Kidney (tissue), 14 donors: ENCODE results near the gene RAPGEF1. TPM values are rescaled to one million over a fixed set of nuclear protein-coding genes. Genes with fewer than 3 reads are reported as not detected.

Experiments used
- DNase-seq, 5 donors: peaks; one replicate each; pipeline ENCODE4 v3.0.0-alpha.2; 2013 to 2020
- FAIRE-seq: peaks from 2 replicates; lab custom pipeline; 2012; peaks lifted over from hg19 to GRCh38; lab: Jason Lieb, UNC
- H3K27ac ChIP-seq, 2 donors: one replicate each; pipeline ENCODE4 v1.7.0; 2013; ENCODE audit warnings: low read depth in 2 of 2, low read length in 2 of 2, inconsistent platforms in 1 of 2
- H3K27me3 ChIP-seq: one replicate; pipeline ENCODE4 v1.7.1; 2013; ENCODE audit warnings: low read length, inconsistent platforms; ENCODE audit not compliant: control insufficient read depth, insufficient read depth
- H3K36me3 ChIP-seq, 3 donors: one replicate each; pipeline versions ENCODE4 v1.7.0 to v1.7.1; 2013; ENCODE audit warnings: low read length in 3 of 3, control low read depth in 1 of 3, inconsistent platforms in 1 of 3; ENCODE audit not compliant: insufficient read depth in 3 of 3, control insufficient read depth in 2 of 3
- H3K4me1 ChIP-seq, 3 donors: one replicate each; pipeline versions ENCODE4 v1.7.0 to v1.7.1; 2013; ENCODE audit warnings: low read length in 3 of 3, inconsistent platforms in 1 of 3, low read depth in 1 of 3; ENCODE audit not compliant: control insufficient read depth in 2 of 3, insufficient read depth in 2 of 3
- H3K4me3 ChIP-seq, 3 donors: one replicate each; pipeline versions ENCODE4 v1.7.0 to v1.8.1; 2013; ENCODE audit warnings: low read length in 3 of 3, control low read depth in 1 of 3, inconsistent platforms in 1 of 3
- H3K9ac ChIP-seq, 3 donors: one replicate each; pipeline versions ENCODE4 v1.7.0 to v1.7.1; 2013; ENCODE audit warnings: low read length in 3 of 3, control low read depth in 1 of 3, inconsistent platforms in 1 of 3
- H3K9me3 ChIP-seq, 3 donors: one replicate each; pipeline versions ENCODE4 v1.7.0 to v1.7.1; 2013; ENCODE audit warnings: low read length in 3 of 3, control low read depth in 1 of 3, inconsistent platforms in 1 of 3; ENCODE audit not compliant: control insufficient read depth in 2 of 3, insufficient read depth in 1 of 3
- CTCF ChIP-seq: IDR thresholded peaks from 3 replicates; pipeline ENCODE4 v1.5.1; 2012; ENCODE audit warnings: mild to moderate bottlenecking, moderate library complexity, borderline replicate concordance; ENCODE audit not compliant: insufficient read depth; ENCODE audit errors: extremely low read depth
- intact Hi-C: fragments of 100-400 bp; cut with DNase I; formaldehyde crosslinking; loops from one replicate; pipeline ENCODE4 v1.11.1; 2022
- polyA plus RNA-seq: library from polyadenylated mRNA; stranded (reverse); fragments of 350-450 nt; fragmentation: Illumina TruSeq; extraction: RNeasy Lipid Tissue Mini Kit (QIAGEN cat#74804); gene quantifications from one replicate; pipeline ENCODE4 v1.2.3, GENCODE V29; 2014; ENCODE audit warnings: low read depth, low replicate concordance; ENCODE audit not compliant: insufficient read depth
- total RNA-seq: library from RNA; stranded (reverse); fragmentation: NEBNext Ultra II Directional; extraction: Animal tissue kit (Norgen Biotek cat#: 25700); gene quantifications from one replicate; pipeline ENCODE4 v1.2.1, GENCODE V29; 2021
- donor health status: control.
- donor health status: control.
- donor health status: control.
- donor health status: control.
- donor health status: control.
- donor health status: DM: yes; HTN: yes; CAD: no.
- donor health status: Normal renal cell carcinoma (clear cell type).

RAPGEF1 gene
- total and polyA plus RNA-seq, 2 donors from 2014 or later, result 15.5 to 79.7 TPM

GRCh38 chr9:131590449-131590848 lies 149.4 kb downstream of the RAPGEF1 start:
- Histone ChIP-seq H3K27ac (no peak overlapping the region), H3K4me1 (no peaks in the 10 kb centered on the region), H3K4me3 (no peak overlapping the region), H3K9ac (no peak overlapping the region), H3K27me3 (no peaks in the 10 kb centered on the region), H3K9me3 (no peaks in the 10 kb centered on the region), H3K36me3 (peaks cover 0 to 27% (median 17%) of the 10 kb centered on the region in 3 donors)
- FAIRE-seq (no peak), DNase-seq (no peak)
- TF ChIP-seq CTCF, result no peak
- intact Hi-C loops, result no loop called here

- no peak for TF ChIP-seq CTCF
- intact Hi-C loops, result loop anchor here (10.0 kb wide), 1 partner anchor 155 kb away; the partner anchor contains the start of gene RAPGEF1
- Histone ChIP-seq H3K27ac (no peak overlapping the region), H3K4me1 (no peaks in the 10 kb centered on the region), H3K27me3 (no peaks in the 10 kb centered on the region), H3K9me3 (no peaks in the 10 kb centered on the region), H3K9ac (no peak overlapping the region), H3K36me3 (peaks cover 0 to 27% (median 17%) of the 10 kb centered on the region in 3 donors), H3K4me3 (no peak overlapping the region)
- DNase-seq, result no peak
- FAIRE-seq, result no peak
Observed at GRCh38 chr9:131589993-131590392, 149.9 kb downstream of the RAPGEF1 start.

DNA sequence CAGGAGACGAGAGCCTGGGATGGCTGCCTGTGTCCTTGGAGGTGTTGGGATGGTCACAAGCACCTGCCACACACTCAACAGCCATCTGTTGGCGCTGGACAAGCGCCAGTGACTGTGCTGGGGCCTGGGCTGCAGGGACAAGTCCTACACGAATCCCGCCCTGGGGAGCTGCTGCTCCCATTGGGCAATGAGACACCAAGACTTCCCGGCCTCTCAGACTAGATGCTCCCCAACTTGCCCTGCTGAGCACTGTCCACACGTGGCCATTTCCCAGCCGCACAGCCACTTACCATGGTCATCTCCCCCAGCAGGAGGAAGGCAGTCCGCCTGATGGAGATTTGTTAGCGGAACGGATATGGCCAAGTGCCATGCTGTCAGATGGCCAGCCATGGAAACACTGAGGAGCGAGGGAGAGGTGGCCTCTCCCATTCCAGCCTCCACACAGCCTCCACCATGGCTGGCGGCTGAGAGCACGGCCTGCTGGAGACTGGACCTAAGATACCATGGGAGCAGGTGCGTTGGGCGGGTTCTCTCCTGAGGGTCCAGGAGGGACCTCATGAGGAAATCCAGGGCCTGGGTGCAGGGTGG lies 150.7 kb downstream of the RAPGEF1 start:
- Histone ChIP-seq H3K4me3 (no peak overlapping the region), H3K9ac (no peak overlapping the region), H3K4me1 (no peaks in the 10 kb centered on the region), H3K9me3 (no peaks in the 10 kb centered on the region), H3K27ac (no peak overlapping the region), H3K27me3 (no peaks in the 10 kb centered on the region), H3K36me3 (peaks cover 0 to 35% (median 14%) of the 10 kb centered on the region in 3 donors)
- intact Hi-C loops, result loop anchor here (10.0 kb wide), 1 partner anchor 156 kb away; the partner anchor contains the start of gene RAPGEF1
- DNase-seq (peak in 1 of 5 donors; percentile 43), FAIRE-seq (no peak)
- no peak for TF ChIP-seq CTCF
